Pulmonary artery endothelial cell (primary cell): ENCODE data around the gene POLE. TPM values are rescaled to one million over a fixed set of nuclear protein-coding genes. Genes with fewer than 3 reads are reported as not detected.

Experiments
- DNase-seq: peaks from one replicate; pipeline ENCODE4 v3.0.0-alpha.2; 2011; ENCODE audit warnings: low read depth, low spot score
- total RNA-seq: library from RNA; depleted of rRNA; stranded (reverse); fragments of >200 nt; gene quantifications from 2 replicates; pipeline ENCODE4 v1.2.3, GENCODE V29; 2014

Gene POLE, protein sequence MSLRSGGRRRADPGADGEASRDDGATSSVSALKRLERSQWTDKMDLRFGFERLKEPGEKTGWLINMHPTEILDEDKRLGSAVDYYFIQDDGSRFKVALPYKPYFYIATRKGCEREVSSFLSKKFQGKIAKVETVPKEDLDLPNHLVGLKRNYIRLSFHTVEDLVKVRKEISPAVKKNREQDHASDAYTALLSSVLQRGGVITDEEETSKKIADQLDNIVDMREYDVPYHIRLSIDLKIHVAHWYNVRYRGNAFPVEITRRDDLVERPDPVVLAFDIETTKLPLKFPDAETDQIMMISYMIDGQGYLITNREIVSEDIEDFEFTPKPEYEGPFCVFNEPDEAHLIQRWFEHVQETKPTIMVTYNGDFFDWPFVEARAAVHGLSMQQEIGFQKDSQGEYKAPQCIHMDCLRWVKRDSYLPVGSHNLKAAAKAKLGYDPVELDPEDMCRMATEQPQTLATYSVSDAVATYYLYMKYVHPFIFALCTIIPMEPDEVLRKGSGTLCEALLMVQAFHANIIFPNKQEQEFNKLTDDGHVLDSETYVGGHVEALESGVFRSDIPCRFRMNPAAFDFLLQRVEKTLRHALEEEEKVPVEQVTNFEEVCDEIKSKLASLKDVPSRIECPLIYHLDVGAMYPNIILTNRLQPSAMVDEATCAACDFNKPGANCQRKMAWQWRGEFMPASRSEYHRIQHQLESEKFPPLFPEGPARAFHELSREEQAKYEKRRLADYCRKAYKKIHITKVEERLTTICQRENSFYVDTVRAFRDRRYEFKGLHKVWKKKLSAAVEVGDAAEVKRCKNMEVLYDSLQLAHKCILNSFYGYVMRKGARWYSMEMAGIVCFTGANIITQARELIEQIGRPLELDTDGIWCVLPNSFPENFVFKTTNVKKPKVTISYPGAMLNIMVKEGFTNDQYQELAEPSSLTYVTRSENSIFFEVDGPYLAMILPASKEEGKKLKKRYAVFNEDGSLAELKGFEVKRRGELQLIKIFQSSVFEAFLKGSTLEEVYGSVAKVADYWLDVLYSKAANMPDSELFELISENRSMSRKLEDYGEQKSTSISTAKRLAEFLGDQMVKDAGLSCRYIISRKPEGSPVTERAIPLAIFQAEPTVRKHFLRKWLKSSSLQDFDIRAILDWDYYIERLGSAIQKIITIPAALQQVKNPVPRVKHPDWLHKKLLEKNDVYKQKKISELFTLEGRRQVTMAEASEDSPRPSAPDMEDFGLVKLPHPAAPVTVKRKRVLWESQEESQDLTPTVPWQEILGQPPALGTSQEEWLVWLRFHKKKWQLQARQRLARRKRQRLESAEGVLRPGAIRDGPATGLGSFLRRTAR (N-terminal part only)
- total RNA-seq: 27.6 and 40.9 TPM in 2 replicates

DNA sequence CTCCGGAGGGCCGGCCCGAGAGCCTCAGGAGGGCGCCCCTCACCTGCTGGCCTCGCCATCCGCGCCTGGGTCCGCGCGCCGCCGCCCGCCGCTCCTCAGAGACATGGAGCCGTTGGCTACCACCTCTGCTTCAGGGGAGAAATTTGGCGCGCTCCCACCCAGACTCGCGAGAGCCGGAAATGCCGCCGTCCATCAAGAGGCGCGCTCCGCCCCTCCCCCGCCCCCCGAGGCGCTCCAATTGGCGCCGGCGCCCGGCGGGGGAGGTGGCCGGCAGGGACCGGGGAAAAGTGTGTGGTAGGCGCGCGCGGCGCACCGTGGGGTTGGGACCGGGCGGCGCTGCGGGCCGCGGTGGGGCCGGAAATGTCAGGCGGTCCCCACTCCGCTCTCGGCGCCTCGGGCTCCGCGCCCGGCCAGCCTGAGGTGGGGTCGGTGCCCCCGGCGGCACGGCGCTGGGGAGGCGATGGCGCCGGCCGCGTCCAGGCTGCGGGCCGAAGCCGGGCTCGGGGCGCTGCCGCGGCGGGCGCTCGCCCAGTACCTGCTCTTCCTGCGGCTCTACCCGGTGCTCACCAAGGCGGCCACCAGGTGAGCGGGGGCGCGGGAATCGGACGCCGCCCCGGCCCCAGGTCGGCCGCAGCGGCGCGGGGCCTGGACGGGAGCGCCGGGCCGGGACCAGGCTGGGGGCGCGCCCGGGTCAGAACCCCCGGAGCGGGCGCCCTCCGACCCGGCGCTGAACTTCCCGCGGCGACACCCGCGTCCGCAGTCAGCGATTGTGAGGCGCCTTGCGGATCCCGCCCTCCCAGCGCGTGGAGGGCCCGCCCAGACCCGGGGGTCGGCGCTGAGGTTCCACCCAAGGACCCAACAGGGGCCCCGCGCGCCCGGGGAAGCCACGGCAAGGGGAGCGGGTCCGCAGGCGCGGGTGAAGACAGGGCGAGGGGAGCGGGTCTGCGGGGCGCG lies at the start of gene POLE, which contains the start of gene PXMP2:
POLE (minus strand) TSS at position 132 of the 954 bp plus-strand sequence; CDS start at position 105, 27 bp downstream.
PXMP2 (plus strand) TSS at position 377 of the 954 bp plus-strand sequence; CDS start at position 461, 84 bp downstream.
- peak; percentile 74 for DNase-seq

DNA sequence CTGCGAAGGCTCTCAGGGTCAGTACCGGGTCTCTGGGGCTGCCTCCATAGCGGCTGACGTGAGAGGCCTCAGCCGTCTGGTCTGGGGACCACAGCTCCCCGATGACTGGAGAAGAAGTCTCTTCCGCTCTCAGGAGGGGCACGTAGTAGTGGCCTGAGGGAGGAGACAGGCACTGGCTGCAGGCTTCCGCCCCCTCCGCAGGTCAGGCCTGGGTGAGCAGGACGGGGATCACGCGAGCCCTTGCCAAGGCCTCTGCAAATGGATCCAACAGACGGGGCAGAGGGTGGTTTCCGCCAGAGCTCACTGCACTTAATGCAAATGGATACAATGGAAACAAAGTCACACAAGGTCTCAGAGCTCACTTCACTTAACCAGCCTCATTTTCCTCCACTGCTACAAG lies 49.8 kb upstream of the POLE start:
- DNase-seq: no peak

DNA sequence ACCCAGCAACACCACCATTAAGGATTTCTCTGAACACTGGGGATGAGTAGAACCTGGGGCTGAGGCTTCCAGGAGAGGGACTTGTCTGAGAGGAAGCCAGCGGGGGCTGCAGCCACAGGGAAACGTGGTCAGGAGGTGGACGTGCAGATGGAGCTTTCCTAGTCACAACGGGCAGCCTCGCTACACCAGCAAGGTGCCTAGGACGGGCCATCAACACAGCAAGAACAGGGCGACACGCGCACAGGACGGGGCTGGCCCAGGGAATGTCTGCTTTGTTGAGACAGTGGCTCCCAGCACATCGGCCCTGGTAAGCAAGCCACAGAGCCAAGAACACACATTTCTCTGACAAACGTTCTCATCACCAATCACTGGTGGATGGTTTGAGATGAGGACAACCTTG lies 49.2 kb upstream of the POLE start:
- DNase-seq: no peak

DNA sequence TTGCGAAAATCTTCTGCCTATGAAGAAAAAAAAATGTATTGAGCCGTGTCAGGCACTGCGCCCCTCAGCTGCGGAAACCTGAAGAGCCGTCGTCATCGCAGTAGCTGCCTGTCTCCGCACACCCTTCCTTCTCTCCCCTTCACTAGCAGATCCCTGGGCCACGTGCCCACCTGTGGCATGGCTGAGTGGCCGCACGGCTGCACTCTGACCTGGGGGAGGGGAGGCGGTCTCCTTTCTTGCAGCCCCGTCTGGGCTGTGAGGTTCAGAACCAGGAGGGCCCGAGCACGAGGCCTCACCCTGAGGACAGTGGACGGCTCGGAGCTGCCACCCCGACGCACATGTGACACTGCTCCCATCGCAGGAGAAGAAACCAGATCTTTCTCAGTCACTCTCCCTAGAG lies 48.4 kb upstream of the POLE start:
- no peak for DNase-seq

DNA sequence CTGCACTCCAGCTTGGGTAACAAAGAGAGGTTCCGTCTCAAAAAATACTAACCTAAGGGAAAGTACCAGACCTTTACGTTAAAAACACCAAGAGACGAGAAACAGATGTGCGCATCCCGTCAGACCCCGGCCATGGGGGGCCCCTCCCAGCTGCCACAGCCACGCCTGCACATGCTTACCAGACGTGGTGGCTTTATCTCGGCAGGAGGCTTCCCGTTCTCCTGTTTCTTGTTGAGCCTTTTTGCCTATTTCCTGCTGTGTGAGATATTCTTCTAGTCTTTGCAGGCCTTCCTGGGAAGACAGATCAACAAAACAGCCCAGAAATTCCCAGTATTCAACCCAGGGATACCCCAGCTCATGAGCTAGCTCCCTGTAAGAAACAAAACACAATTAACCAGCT lies 47.1 kb upstream of the POLE start:
- no peak for DNase-seq

DNA sequence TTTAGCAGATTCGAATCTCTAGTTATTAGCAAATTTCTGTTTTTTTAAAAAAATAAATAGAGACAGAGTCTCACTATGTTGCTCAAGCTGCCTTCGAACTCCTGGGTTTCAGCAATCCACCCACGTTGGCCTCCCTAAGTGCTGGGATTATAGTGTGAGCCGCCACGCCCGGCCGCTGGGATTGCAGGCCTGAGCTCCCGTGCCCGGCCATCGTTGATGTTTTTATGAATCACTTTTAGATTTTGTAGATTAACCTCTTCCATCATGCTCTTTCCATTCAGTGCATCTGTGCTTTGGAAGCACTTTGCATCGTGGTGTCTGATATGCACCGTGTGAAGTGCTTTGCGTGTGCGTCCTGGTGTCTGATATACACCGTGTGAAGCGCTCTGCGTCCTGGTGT lies 44.4 kb upstream of the POLE start:
- no peak for DNase-seq

DNA sequence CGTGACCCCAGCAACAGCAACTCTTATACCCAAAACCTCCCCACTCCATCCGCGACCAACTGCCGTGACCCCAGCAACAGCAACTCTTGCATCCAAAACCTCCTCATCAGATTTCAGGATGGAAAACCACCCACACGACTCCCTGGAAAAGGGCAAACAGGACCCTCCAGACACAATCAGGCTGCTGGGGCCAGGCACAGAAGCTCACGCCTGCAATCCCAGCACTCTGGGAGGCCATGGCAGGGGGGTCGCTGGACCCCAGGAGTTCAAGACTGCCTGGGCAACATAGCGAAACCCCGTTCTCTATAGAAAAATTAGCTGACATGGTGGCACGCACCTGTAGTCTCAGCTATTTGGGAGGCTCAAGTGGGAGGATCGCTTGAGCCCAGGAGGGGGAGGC lies 43.2 kb upstream of the POLE start:
- no peak for DNase-seq

DNA sequence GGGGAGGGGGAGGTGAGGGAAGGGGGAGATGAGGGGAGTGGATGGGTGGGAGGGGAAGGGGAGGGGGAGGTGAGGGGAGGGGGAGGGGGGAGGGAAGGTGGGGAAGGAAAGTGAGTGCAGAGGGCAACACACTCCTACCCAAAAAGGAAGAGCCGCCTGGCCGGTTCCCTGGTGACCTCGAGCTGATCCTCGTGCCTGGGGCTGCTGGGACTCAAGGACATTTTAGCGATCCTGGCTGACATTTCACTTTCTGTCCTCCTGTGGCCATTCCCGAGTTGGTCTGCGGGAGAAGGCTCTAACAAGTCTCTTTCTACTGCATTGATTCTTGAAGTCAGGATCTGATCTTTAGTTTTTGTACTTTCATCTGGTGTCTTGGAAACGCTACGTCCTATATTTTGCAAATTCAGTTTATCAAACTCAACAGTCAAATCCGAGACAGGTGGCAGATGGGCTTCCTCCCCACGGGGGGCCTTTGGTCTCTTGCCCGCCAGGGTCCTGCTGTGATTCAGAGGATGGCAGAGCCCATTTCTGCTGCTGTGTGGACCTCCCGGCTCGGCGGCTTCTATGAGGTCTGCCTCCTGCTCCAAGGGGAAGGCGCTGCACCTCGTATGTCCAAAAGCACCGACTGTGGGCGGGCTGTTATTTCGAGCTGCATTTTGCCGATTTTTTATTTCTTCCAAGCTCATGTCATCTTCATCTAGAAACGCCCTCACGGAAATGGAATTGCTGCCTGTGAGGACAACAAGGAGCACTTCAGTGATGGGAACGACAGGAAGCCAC lies 42.6 kb upstream of the POLE start:
- DNase-seq: no peak

DNA sequence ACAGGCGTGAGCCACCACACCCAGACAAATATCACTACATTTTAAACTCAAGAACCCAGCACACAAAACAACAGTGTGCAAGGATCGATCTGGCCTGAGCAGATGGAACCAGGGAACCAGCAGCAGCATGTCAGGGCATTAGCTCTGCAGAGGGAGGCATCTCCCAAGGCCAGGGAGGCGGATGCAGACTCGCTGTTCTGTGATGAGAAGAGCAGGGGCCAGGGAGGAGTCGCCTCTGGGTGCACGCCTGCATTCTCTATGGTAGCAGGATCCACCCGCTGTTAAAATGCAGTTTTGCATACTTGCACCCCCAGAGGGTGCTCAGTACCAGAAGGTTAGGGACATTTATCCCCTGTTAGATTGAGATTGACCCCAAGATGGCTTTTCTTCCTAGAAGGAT lies 41.4 kb upstream of the POLE start:
- DNase-seq: no peak

DNA sequence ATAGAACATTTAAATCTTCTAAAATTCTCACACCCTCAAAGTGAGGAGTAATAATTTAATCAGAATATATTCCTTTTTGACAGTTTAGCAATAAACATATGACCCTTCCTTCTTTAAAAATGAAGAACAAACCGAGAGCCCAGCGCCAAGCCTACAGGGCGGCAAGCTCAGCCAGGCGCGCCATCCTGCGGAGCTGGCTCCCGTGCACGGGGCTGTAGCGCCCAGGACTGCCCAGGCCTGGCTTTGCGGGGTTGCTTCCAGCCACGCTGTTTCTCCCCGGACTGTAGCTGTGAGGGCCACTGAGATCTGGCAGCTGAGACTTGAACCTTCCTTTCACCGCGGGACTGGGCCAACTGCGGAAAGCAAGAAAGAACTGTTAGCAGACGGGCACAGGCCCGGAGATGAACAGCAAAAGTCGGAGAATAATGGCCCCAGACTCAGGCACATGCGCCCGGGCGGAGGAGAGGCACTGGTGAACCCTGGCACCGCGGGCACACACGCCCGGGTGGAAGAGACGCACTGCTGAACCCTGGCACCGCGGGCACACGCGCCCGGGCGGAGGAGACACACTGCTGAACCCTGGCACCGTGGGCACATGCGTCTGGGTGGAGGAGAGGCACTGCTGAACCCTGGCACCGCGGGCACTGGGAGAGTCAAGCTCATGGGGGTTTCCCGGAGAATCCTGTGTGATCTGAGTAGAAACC lies 40.1 kb upstream of the POLE start:
- no peak for DNase-seq

DNA sequence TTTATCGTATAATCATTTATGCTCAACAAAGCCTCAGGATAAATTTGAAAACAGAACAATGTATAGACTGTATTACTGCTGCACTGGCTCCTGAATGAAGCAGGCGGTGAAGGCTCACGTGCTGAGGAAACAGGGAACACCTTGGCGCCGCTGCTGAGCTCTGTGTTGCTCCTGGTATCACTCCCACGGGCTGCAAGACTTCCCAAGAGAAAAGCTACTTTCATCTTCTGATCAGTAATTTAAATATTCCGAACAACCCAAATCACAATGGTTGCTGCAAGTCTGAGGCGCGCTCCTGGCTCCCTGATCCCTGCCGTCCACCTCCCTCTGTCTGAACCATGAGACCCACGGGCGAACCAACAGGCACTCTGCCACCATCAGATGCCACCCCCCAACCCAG lies 39.2 kb upstream of the POLE start:
- no peak for DNase-seq

DNA sequence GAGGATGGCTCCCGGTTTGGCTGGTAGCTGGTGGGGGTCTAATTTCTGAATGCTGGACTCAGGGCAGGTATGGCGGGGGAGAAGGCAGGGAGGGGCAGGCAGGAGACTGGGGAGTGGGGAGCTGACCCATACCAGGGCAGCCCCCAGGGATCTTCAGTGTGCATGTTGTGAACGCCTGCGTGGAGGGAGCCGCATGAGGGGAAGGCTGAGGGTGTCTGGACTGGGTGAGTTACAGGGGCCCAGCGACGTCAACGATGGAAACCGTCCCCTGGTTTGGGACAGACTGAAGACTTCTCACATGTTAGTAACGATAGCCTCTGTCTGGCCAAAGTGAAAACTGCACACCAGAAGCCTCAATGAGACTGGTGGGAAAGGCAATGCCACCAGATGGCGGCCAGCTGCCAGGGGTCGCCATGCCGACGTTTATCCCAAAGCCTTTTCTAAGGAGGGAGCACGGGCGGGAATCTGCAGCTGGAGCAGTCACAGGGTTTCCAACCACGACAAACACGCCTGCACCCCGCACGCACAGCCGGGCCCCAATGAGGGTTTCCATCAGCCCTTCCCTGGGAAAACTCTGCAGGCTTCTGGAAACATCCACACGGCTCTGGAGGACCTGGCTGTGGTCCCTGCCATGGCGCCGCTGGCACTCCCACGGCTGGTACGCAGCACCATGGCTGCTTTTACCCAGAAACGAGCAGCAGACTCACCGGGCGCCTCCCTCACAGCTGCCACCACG lies 37.5 kb upstream of the POLE start:
- DNase-seq: no peak

DNA sequence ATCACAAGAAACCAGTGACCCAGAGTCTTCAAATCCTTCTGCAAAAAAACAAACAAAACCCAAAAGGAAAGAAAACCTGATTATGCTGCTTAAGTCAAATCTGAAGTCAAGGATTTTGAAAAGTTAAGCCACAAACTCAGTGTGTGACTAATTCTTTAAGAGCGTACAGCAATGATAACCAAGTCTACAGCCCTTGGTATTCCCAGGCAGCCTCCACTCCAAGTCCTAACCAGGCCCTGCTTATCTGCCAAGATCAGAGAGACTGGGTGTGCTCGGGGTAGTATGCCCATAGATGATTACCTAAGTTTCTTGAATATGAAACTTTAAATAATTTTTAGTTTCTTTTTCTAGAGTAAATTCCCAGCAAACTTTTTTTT lies 36.6 kb upstream of the POLE start:
- DNase-seq: no peak

DNA sequence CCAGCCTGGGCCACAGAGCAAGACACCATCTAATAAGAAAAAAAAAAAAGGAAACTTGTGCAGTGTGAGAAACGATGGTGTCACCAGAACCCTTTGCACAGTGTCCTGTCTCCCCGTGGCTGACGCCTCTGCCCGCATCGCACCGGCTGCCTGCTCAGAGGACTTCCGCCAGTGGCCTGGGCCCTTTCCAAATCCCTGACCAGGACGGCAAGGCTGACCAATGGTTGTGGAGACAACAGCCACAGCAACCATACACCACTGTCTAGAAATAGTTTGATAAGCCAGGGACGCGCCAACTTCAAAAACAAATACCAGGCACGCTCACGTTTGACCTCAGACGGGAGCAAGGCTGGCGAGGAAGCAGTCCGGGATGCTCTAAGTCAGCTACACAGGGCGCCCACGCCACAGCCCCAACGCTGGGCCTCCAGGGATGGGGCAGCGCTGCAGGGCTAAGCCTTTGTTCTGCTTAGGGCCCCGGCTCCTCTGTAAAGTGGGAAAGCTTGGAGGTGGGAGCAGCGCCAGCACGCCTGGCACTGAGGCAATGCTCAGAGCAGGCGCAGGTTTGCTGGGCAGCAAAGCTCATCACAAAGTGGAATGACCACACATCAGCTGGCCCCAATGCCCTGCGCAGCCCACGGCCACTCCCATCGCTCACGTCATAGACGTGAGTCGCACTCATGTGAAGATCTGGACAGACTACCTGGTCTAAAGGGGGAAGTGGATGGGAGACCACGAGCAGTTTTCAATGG lies 36.0 kb upstream of the POLE start:
- DNase-seq: no peak

DNA sequence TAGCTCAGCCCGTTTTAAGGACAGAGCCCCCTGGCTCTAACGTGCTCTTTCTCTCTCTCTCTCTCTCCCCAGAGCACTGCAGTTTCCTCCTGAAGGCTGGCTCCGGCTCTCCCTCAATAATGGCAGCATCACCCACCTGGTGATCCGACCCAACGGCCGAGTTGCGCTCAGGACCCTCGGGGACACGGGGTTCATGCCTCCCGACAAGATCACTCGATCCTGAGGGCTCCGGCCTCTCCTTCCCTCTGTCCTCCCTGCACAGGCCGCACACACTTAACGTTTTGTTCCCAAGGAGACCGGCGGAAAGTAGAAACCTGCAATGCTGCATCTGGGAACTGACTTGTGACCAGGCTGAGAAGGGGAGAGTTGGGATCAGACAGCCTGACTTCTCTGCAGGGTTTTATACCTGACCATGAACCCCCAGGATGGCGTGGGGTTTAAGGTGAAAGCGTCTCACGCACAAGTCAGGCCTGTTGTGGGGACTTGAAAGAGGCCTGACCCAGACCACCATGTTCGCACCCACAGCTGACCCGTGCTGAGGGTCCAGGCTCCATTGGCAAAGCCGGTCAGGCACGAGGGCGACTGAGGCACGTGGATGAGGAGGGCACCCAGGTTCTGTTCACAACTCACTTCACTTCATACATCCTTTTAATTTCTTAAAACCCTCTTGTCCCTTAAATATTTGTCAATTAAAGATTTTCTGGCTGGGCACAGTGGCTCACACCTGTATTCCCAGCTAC lies 33.6 kb upstream of the POLE start:
- DNase-seq: no peak

DNA sequence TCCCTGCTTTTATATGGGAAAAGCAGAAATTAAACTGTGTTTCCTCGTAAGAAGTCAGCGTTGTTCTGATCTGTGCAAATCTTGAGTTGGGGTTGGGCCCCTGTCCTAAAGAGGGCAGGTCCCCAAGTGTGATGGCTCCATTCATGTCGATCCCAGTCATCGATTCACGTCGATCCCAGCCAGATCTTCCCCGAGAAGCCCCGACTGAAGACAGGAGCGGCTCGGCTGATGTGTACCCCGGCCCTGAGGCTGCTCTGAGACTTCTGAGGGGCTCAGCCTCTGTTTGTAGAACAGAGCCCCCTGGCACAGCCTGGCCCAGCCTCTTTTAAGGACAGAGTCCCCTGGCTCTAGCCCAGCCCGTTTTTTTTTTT lies 32.8 kb upstream of the POLE start:
- DNase-seq: no peak
